GM19324 (cell line): ENCODE measurements around the gene RAB11A.
A peak's percentile ranks its signal among the peaks of the same experiment; 100 is the strongest.
"Not testable (repeated sequence)": the region's sequence is repeated elsewhere in the genome, so short reads cannot be mapped to it uniquely, and the experiment has no call there.

Experiments used
- ATAC-seq: cut with Tn5 transposase; IDR thresholded peaks from one replicate; pipeline ENCODE4 v1.9.1; 2021; ENCODE audit warnings: mild to moderate bottlenecking, moderate library complexity; ENCODE audit not compliant: unreplicated experiment, low FRiP score

RAB11A gene

DNA sequence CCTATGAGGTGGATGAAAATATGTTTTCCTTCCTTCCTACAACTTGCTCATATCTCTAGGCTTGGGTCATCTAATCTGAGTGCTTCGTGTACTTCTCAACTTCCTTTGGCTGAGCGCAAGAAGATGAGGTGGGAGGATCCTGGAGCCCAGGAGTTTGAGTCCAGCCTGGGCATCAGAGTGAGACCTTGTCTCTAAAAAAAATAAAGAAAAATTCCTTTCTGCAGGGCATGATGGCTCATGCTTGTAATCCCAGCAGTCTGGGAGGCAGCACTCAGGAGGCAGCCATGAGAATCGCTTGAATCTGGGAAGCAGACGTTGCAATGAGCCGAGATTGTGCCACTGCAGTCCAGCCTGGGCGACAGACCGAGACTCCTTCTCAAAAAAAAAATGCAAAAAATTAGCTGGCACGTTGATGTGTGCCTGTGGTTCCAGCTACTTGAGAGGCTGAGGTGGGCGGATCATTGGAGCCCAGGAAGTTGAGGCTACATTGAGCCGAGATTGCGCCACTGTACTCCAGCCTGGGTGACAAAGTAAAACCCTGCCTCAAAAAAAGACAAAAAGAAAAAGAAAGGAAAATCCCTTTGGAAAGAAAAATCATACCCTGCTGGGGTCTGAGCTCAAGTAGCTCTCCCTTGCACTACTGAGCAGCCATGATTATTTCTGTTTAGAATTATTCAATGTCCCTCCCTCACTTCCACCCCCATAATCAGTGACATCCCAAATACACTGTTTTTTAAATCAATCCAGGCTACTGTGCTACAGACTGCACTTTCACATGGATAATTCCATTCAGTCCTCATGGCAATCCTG is 28.0 kb upstream of the RAB11A start:
- no peak for ATAC-seq

DNA sequence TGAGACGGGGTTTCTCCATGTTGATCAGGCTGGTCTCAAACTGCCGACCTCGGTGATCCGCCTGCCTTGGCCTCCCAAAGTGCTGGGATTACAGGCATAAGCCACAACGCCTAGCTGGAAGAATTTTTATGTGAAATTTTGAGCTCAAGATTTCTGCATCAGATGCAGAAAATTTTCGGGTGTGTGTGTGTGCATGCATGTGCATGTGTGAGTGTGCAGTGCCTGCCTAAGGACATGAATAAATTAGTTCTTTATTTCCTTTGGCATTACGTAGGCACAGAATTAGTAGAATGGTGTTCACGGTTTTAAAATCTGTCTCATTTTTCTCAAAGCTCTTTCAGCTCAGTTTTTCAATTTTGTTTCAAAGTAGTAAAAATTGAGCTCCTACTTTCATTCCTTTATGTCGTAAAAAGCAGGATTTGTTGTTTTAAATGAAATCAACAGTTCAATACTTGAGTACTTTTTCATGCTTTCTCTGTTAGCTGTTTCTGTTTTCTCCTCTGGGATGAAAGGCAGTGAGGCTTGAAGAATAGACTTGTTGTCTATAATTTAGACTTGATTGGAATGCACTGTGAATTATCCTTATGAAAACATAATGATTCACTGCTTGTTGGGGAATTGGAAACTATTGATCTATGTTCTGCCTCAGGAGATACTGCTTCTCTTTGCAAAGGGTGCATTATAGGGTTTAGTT is 23.3 kb upstream of the RAB11A start:
- no peak for ATAC-seq

DNA sequence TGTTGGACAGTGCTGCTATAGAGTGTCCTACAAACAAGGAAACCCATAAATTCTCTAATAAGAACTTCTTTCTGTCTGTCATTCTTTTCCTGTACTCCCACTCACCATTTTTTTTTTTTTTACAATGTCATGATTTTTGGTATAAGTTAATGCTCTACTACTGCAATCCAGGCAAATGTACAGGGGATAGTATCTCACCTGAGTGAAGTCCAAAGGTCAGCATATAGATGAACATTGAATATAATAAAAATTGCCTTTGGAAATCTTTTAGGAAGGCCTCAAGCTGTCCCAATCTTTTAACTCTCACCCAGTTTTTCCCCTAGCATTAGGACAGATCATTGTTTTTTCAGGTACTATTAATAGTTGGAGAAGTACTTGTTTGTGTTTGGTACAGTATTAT is 21.3 kb upstream of the RAB11A start:
- ATAC-seq = no peak

DNA sequence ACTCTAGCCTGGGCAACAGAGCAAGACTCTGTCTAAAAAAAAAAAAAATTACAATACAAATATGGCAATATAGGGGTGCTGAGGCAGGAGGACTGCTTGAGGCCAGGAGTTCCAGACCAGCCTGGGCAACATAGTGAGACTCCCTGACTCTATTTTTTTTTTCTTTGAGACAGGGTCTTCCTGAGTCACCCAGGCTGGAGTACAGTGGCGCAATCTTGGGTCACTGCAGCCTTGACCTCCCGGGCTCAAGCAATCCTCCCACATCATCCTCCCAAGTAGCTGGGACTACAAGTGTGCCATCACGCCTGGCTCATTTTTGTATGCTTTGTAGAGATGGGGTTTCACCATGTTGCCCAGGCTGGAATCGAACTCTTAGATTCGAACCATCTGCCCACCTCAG is 17.3 kb upstream of the RAB11A start:
- no peak for ATAC-seq

DNA sequence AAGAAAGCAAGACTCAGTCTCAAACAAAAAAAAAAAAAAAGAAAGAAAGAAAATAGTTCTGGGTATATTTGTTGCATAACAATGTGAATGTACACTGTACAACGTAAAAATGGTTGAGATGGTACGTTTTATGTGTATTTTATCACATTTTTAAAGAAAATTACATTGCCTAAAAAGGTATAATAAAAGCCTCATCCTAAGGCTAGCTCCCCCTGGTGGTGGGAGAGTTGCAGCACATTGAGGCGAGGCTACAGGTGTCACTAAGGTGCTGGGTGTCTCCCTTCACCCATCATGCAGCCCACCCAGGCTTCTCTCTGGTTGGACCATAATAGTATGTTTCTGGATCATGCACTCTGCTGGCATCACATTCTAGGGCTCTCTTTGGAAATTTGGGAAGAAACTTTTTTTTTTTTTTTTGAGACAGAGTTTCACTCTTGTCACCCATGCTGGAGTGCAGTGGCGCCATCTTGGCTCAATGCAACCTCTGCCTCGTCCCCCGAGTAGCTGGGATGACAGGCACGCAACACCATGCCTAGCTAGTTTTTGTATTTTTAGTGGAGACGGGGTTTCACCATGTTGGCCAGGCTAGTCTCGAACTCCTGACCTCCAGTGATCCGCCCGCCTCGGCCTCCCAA is 12.4 kb upstream of the RAB11A start:
- no peak for ATAC-seq

DNA sequence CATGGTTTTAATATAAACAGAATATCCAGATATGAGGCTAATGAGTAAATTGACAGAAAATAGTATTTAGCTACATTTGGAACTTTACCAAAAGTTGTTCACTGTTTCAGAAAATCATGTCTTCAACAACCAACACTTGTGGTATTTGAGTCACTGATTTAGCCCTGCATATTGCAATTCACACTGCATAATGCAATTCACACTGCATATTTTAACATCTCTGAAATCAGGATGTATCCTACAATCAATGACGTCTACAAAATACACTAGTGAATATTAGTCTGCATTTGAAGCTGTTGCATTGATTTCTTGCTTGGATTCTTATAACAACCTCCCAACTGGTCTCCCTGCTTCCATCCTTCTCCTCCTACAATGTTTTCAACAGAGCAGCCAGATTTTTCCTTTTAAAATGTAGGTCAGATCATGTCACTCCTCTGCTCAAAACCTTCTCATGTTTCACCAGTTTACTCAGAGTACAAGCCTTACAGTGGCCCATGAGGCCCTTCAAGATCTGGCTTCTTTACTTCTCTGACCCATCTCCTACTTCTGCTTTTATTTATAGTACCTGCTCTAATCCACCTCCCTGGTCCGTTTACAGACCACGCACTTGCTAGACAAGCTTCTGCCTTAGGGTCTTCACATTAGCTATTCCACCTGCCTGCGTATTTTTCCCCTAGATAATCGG is 11.4 kb upstream of the RAB11A start:
- no peak for ATAC-seq

DNA sequence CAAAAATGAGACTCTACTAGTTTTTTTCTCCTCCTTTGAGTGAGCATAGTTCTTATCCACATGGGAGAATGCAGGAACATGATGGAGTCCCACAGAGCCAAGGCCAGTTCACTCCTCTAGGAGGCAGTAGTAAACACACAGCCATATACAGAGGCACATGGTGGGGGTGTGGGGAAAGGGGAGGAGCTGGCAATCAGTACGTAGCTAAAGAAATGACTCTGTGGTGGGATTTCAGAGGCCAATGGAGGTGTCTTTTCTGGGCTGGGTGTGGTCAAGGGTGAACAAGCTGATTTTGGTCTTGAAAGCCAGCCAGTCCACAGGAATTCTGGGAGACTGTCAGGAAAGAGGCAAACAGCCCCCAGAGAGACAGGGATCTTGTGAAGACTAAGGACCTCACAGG is 6.6 kb upstream of the RAB11A start:
- no peak for ATAC-seq

DNA sequence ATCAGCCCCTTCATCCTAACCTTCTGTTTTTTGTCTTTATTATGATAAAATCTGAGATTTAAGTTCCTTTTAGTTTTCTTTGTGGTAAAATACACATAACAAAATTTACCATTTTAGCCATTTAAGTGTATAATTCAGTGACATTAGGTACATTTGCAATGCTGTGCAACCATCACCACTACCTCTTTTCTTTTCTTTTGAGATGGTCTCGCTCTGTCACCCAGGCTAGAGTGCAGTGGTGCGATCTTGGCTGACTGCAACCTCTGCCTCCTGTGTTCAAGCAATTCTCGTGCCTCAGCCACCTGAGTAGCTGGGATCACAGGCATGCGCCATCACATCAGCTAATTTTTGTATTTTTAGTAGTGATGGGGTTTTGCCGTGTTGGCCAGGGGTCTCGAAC is 6.2 kb upstream of the RAB11A start:
- ATAC-seq = no peak

DNA sequence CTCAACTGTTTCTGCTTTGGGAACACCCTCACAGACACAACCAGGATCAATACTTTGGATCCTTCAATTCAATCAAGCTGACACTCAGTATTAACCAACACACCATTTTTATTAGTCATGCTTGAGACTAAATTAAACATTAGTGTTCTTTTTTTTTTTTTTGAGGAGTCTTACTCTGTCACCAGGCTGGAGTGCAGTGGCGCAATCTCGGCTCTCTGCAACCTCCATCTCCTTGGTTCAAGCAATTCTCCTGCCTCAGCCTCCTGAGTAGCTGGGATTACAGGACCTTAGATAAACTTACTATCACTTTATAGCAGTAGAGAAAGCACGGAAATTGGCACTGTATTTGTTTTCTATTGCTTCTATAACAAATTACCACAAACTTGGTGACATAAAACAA is 2.0 kb upstream of the RAB11A start:
- ATAC-seq = no peak

DNA sequence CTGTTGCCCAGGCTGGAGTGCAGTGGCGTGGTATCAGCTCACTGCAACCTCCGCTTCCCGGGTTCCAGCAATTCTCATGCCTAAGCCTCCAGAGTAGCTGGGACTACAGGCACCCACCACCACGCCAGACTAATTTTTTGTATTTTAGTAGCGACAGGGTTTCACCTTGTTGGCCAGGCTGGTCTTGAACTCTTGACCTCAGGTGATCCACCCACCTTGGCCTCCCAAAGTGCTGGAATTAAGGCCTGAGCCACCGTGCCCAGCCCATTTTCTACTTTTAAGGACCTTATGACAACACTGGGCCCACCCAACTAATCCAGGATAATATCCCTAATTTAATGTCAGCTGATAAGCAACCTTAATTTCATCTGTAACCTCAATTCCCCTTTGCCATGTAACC is 1.4 kb upstream of the RAB11A start:
- not testable (repeated sequence) for ATAC-seq

DNA sequence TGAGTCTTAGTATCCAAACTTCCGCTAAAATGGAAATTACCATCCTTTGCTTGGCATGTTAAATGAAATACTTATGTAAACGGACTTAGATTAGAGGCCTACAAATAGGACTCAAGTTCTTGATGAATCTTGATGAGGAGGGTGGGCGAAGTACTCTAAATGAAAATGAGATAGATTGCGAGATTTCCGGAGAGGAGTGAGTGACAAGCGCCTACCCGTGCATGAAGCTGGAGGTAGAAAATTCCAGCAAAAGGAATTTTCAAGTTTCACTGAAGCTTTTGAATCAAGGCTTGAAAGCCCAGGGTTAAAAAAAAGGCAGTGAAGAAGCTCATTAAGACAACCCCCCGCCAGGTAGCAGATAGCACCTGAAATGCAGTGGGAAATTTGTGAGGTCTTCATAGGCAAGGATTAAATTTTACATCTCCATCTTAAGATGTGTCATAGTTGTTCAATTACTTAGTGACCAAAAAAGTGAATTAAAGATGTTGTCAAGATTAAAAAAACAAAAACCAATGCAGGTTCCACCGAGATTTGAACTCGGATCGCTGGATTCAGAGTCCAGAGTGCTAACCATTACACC is 655 bp upstream of the RAB11A start:
- no peak for ATAC-seq

DNA sequence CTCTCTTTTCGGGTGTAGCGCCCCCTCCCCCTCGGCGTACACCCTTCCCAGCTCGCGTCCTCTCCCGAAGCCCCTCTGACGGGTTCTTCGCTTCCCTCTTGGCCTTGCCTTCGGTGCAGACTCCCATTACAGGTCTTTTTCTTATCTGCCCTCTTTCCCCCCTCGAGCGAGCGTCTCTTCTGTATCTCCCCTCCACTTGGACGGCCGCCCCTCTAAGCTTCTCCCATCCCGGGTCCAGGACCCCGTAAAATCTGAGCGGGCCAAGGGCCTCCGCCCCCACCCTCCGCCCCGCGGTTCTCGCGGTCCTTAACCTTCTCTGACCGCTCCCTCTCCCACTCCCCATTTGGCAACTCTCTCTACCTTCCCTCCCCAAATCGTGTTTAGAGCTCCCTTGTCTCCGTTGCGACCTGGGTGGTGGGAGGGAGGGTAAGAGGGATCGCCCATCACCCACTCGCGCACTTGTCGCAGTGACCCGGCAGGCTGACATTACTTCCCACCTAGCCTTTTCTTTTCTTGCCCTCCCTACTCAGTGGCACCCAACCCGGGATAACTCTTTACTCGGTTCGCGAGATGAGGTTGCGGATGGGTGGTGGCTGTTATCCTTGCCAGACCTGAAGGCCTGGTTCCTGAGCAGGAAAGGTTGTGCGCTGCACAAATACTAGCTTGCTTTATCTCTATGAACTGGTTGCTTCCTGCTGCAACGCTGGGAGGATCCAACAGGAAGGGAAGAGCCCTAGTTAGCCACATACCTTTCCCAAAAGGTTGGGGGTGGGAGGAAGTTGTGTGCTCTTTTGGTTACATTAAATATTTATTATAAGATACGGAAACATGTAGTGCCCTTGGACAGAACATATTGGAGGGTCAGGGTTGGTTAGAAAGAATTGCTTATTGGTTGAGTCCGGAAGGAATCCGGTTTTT is 922 bp downstream of the RAB11A start:
- ATAC-seq = peak; percentile 4

DNA sequence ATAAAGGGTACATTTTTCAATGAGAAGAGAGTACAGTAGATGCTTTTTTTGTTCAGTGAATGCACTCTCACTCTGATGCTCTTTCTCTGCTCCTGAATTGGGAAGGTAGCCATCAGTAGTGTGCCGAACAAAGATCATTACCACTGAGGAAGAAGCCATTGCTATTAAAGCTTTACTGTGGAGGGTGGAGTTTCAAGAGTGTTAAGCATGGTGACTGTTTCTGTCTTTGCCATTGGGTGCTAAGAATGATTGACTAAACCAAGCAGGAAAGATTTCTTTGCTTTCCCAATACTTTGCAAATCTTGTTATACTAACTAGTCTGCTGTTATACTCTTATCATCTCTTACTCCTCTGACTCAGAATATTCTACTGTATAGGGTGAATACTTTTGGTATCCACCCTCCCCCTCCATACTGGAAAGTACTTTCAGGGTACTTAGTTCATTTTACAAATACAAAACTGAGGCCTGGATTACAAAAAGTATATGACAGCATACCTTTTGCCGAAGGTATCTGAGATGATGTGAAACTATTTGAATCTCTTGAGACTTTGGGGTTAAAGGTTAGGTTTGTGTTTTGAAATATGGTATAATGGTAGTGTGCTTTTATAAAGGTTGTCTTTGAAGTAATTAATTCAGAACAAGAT is 1.7 kb downstream of the RAB11A start:
- no peak for ATAC-seq

DNA sequence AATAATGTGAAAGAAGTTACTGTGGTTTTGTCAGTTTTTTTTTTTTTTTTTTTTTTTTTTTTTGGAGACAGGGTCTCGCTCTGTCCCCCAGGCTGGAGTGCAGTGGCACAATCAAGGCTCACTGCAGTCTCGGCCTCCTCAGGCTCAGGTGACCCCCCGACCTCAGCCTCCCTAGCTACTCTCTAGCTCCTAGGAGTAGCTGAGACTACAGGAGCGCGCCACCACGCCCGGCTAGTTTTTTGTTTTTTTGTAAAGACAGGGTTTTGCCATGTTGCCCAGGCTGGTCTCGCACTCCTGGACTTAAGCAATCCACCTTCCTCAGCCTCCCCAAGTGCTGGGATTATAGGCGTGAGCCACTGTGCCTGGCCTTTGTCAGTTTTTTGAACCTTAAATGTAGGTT is 2.6 kb downstream of the RAB11A start:
- not testable (repeated sequence) for ATAC-seq

DNA sequence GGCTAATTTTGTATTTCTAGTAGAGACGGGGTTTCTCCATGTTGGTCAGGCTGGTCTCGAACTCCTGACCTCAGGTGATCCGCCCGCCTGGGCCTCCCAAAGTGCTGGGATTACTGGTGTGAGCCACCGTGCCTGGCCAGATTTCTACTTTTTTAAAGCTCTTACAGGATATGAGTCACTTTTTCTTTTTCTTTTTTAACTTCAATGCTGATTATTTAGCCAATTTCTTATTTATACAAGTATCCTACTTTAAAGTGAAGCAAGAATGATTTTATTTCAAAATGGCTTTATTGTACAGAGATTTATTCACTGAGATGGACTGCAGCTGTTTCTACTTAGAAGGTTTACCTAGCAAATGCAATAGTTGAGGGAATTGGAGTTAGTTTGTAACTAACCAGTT is 3.3 kb downstream of the RAB11A start:
- ATAC-seq = not testable (repeated sequence)

DNA sequence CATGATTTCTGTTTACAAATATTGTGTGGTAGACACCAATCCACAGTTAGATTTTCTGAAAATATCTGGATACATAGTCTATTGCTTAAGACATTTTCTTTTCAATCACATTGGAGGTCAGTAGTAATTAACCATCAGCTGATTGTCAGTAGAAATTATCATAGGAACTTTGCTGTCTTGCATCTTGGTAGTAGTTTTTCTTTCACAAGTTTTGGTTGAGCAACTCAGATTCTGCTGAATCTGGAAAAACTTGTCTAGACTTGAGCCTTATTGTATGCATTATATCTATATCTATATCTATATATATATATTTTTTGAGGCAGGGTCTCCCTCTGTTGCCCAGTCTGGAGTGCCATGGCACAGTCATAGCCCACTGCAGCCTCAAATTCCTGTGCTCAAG is 4.0 kb downstream of the RAB11A start:
- no peak for ATAC-seq

DNA sequence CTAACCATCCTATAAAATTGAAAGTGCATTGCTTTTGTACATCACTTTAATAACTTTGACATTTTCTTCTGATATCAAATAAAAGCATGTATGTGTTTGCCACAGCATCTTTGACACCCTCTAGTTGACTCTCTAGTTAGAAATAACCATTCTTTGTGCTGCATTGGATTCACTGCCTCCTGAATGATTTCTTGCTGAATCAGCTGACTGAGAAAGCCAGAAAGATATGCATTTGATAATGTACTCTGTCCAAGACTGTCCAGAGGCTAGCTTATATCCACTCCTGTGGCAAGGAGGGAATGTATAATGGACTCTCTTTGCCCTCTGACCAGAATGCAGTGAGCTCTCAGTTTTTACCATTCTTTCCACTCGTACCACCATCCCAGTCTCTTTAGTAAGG is 6.2 kb downstream of the RAB11A start:
- ATAC-seq = no peak

DNA sequence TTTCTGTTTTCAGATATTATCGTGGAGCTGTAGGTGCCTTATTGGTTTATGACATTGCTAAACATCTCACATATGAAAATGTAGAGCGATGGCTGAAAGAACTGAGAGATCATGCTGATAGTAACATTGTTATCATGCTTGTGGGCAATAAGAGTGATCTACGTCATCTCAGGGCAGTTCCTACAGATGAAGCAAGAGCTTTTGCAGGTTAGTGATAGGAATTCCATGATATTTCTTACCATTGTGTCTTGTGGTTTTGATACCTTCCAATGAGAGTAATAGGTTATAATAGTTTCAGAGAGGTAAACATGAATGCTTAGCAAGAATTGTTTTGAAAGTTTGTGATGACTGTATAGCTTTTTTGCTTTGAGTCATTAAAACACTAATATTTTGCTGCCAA is 8.5 kb downstream of the RAB11A start:
- no peak for ATAC-seq

DNA sequence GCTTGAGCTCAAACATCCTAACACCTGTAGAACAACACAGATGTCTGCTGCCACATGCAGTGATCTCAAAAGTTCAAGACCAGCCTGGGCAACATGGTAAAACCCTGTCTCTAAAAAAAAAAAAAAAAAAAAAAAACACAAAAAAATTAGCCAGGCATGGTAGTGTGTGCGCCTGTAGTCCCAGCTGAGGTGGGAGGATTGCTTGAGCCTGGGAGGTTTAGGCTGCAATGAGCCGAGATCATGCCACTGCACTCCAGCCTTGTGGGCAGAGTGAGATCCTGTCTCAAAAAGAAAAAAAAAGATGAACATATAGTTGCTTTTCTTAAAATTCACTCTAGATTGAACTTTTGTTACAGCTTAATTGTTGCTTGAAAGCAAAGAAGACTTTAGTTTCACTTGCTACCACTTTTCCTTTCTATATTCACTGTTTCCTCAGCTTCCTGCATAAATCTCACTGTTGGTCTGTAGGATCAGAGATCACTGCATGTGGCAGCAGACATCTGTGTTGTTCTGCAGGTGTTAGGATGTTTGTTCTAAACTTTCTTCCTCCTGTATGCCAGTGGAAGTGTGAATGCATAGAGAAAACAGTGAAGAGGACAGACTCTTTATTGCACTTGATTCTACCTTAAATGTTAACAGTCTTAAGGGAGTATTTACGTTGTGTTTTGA is 12.6 kb downstream of the RAB11A start:
- ATAC-seq = no peak
